NOMO-1 treated with DMSO at 0.1 percent for 48 hours (cell line): ENCODE results near the gene CLSTN1.
"Not testable (repeated sequence)": the region's sequence is repeated elsewhere in the genome, so short reads cannot be mapped to it uniquely, and the experiment has no call there.

Experiments used
- DNase-seq: peaks from one replicate; lab custom pipeline; 2025; ENCODE audit not compliant: unreplicated experiment; lab: John Stamatoyannopoulos, UW

The CLSTN1 gene

DNA sequence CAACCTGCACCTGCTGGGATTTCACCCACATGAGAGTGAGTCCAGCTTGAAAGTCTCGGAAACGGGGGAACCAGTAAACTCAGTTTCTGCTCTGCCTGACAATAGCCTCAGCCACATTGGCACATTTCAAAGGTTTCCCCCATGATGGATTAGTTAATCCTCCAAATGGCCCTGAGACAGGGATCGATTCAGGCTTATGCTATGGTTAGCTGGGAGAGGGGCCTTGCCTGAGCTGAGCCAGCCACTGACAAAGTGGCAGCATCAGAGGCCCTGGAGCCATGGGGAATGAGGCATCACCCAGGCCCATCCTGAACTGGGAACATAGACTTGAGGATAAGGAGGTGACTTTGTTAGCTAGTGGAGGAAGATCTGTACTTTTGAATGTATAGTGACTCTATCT, 2.9 kb upstream of the CLSTN1 start:
- no peak for DNase-seq

- DNase-seq: no peak
Measured at GRCh38 chr1:9826087-9826486, 2.3 kb upstream of the CLSTN1 start.

GRCh38 chr1:9825093-9826074, 1.6 kb upstream of the CLSTN1 start:
- DNase-seq: peak; percentile 60

DNA sequence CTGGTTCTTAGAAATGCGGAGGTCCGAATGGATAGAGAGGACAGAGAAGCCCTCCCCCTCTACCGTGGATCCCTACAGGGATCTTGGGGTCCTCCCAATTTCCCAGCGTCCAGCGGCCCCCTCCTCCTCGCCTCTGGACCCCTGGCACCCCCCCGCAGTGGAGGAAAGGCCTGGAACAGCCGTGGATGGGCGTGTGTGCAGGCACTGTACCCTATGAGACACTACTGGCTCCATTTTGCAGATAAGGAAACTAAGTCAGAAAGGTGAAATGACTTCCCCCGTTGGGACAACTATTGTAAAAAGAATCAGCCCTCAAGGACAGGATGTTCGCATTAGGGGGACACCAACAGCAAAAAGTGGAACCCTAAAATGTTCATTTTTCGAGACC, 931 bp upstream of the CLSTN1 start:
- DNase-seq: no peak

DNA sequence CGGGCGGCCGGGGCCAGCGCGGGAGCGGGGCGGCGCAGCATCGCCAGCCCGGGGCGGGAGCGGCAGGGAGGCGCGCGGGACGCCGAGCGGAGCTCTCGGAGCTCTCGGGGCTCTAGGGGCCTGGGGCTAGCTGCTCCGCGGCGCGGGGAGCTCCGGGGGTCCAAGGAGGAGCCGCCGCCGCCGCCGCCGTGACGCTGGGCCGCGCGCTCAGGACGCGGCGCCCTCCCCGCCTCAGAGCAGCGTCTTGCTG, 147 bp downstream of the CLSTN1 start:
- DNase-seq: no peak

DNA sequence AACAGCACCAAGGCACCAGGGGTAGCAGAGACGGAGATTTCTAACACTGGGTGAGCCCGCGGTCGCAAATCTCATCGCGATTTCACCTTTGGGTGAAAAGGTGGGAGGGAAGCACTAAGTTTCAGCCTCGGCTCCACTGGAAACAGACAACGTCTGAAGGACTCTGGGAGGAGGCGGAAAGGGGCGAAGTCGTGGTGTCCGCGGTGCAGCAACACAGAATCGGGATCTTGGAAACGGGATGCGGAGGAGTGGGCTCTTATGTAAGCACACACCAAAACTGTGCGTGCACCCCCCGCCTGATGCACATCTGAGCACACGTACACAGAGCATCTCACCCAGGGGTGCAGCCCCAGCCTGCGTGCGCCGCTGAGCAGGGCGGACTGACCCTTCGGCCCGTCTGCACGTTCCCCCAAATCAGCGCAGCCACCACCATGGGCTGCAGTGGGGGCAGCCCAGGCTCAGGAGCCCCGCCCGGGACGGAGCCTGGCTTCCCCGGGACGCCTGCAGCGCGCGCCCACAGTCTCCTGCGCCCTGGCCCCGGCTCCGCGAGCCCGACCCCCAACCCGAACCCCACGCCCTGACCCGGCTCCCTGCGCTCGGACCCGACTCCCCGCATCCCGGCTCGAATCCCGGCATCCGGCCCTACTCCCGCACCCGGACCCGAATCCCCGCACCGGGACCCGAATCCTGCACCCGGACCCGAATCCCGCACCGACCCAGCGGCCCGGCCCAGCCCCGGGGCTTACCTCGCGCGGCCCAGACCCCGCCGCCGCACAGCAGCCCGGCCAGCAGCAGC, 670 bp downstream of the CLSTN1 start:
- DNase-seq: no peak

DNA sequence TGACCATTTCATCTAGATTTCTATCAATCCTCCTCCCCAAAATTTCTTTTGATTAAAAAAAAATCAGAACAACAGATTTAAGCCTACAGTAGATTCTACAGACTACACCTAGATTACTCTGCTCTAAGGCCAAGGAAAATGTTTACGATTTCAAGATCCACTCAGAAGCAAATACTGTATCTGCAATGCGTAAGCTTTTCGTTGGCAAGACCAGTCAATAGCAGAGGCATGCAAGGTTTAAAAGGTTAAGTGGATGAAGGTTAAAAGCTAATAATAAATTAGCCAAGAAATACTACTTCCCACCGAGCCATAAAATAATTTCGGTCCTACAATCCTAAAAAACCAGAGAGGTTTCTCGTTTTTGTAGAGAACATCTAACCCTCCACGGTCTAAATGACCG, 1.3 kb downstream of the CLSTN1 start:
- DNase-seq: no peak

DNA sequence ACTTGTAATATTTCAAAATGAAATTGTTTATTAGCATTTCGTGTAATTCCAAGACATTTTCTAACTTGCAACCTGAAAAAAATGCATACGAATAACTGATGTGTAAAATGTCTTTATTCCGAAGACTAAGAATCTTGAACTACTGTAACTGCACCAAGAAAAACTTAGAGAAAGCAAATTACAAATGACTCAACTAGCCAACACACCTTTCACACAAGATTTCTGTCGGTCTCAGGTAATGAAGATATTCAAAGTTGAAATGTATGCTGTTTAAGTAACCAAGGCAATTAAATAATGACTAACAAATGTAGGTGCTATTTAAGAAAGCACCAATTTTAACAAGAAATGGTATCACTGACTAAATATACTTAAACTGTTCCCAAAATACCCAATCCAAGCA, 2.1 kb downstream of the CLSTN1 start:
- no peak for DNase-seq

DNA sequence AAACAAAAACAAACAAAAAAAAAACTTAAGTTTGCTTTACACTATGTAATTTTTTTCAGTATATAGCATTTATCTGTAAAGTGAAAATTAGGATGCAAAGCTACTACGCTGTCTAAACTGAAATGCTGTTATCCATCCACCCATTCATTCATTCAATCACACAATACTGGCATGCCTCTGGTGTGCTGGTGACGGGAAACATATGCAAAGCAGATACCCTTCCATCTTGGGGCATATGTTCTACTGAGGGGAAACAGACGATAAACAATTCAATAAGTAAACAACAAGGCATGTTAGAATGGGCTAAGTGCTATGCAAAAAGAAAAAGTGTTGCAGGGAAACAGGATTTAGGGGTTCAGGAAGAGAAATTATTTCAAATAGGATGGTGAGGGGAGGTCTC, 3.2 kb downstream of the CLSTN1 start:
- no peak for DNase-seq

GRCh38 chr1:9817734-9818133, 6.0 kb downstream of the CLSTN1 start:
- DNase-seq: no peak

DNA sequence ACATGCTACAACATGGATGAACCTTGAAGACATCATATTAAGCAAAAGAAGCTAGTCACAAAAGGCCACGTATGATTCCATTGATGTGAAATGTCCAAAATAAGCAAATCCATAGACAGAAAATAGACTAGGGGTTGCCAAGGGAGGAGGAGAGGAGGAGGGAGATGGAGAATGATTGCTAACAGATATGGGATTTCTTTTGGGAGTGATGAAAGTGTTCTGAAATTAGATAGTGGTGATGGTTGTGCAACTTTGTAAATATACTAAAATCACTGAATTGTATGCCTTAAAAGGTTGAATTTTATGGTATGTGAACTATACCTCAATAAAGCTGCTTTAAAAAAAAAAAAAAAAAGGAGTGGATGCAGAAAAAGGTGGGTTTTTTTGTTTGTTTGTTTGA, 7.6 kb downstream of the CLSTN1 start:
- DNase-seq: no peak

DNA sequence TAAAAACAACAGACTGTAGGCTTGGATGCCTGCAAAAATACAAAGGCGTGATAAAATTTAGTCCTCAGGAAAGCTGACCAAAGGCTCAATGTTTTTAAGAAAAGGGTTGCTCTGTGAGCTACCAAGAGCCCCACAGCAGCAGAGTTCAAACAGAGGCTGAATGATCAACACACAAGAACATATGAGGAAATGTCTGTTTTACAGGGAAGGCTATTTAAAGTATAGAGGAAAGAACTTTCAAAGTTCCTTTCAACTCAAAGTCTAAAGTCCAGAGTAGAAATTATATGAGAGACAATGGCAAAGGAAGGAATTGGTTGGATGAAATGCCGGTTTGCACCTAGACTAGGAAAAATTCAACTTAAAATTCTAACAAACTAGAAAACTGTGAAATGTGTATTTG, 8.6 kb downstream of the CLSTN1 start:
- DNase-seq: peak; percentile 67

GRCh38 chr1:9814619-9815018, 9.1 kb downstream of the CLSTN1 start:
- DNase-seq: no peak

DNA sequence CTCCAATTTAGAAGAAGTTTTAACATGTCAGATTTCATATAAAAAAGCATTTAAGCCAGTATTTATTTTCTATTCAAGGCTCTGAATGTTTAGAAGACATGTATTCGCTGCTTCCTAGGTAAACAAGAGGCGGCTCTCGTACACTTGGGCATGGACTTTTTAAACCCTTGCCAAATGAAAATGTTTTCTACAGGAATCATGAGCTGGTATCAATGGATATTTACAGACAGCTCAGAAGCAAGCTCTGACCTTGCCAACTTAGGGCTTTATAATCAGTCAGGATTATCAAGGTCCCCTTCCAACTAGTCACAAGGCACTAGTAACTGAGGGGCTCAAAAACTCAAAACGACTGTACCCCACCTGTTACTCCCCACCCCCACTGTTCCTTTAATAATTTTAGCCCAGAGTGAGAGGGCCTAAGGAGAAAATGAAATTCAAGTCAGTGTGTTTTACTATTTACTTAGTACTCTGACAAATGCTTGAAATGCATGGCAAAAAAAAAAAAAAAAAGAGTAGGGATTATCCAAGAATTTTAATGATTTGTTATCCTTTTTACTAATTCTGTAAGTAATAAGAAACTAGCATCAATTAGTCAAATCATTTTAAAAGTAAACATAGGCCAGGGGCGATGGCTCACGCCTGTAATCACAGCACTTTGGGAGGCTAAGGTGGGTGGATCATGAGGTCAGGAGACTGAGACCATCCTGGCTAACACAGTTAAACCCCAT, 12.4 kb downstream of the CLSTN1 start:
- no peak for DNase-seq

GRCh38 chr1:9809100-9809510, 14.7 kb downstream of the CLSTN1 start:
- DNase-seq: no peak

- DNase-seq: no peak
Measured at GRCh38 chr1:9808459-9808858, 15.3 kb downstream of the CLSTN1 start.

DNA sequence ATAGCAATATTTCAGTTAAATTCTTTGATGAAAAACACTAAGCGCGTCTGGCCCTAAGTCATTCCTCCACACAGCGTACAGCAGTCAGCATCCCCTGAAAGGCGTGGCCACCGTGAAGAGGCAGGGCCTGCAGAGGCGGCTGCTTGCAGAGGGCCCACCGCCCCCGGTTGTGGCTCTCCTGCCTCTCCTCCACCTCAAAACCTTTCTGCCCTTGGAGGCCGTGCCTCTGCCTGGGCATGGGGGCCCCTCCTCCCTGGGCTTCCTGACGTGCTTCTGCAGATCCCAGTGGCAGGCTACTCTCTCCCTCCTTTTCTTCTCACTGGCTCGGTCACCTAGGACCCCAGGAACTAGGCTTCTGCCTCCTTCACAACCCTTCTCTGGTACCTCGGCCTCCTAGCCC, 16.2 kb downstream of the CLSTN1 start:
- no peak for DNase-seq

GRCh38 chr1:9805972-9806371, 17.8 kb downstream of the CLSTN1 start:
- not testable (repeated sequence) for DNase-seq

DNA sequence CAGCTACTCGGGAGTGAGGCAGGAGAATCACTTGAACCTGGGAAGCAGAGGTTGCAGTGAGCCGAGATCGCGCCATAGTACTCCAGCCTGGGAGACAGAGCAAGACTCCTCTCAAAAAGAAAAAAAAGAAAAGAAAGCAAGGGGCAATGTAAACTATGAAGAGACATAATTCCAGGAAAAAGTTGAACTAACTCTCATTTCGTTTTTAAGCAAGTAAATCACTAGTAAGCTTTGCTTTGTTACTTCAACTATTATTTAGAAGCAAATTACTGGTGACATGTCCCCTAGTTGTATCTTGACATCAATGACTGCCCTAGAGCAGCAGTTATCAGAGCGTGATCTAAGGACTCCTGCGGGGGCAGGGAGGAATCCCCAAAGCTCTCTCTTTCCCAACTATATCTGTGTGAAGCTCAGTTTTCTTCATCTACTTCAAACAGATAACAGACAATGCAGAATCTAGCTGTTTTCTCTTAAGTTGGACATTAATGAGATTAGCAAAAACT, 18.7 kb downstream of the CLSTN1 start:
- no peak for DNase-seq

- not testable (repeated sequence) for DNase-seq
Measured at GRCh38 chr1:9803003-9803918, 20.5 kb downstream of the CLSTN1 start.
